Tibial nerve (tissue), 4 donors: ENCODE data around the gene GLIS2. TPM values are rescaled to one million over a fixed set of nuclear protein-coding genes. Genes with fewer than 3 reads are reported as not detected.

Experiments used
- DNase-seq, 2 donors: peaks; one replicate each; pipeline ENCODE4 v3.0.0-alpha.2; 2019; ENCODE audit warnings: low spot score in 2 of 2
- H3K27ac ChIP-seq, 4 donors: fragments of 200-600 bp; sonication (generic) in 3 of 4; one replicate each; pipeline ENCODE4 v1.5.1; 2017 to 2019; ENCODE audit warnings: mild to moderate bottlenecking in 1 of 4
- H3K27me3 ChIP-seq, 2 donors: fragments of 200-600 bp; sonication (generic) in 1 of 2; one replicate each; pipeline versions ENCODE4 v1.5.1 to v1.6.0; 2017 to 2019
- H3K36me3 ChIP-seq, 3 donors: fragments of 200-600 bp; sonication (generic); one replicate each; pipeline ENCODE4 v1.5.1; 2018 to 2019
- H3K4me1 ChIP-seq, 4 donors: fragments of 200-600 bp; sonication (generic) in 3 of 4; one replicate each; pipeline ENCODE4 v1.5.1; 2017 to 2019
- H3K4me3 ChIP-seq, 4 donors: fragments of 200-600 bp; sonication (generic) in 3 of 4; one replicate each; pipeline ENCODE4 v1.5.1; 2017 to 2019; ENCODE audit warnings: mild to moderate bottlenecking in 1 of 4, moderate library complexity in 1 of 4
- H3K9me3 ChIP-seq, 4 donors: fragments of 200-600 bp; sonication (generic) in 3 of 4; one replicate each; pipeline ENCODE4 v1.5.1; 2017 to 2019
- EP300 ChIP-seq, 2 donors: sonication (generic); formaldehyde crosslinking; IDR thresholded peaks; one replicate each; pipeline ENCODE4 v1.6.1; 2017; ENCODE audit warnings: antibody characterized with exemption in 2 of 2, mild to moderate bottlenecking in 1 of 2
- POLR2A ChIP-seq, 2 donors: fragments of 450-650 bp; IDR thresholded peaks; one replicate each; pipeline ENCODE4 v1.6.1; 2017; ENCODE audit warnings: antibody characterized with exemption in 2 of 2, mild to moderate bottlenecking in 2 of 2, moderate library complexity in 2 of 2
- WGBS, 2 donors: methylation state at CpG; one replicate each; pipeline ENCODE4 v1.1.5; 2018; 5-methylcytosine and 5-hydroxymethylcytosine counted together
- total RNA-seq, 4 donors: library from RNA; depleted of rRNA; stranded (reverse); fragments of >200 nt; gene quantifications; one replicate each; pipeline ENCODE4 v1.1.0, GENCODE V29; 2016
- TF ChIP-seq, protein P1 (sequence below), 5 experiments: fragments of 200-600 bp in 3 of 5; fragments of 450-650 bp in 2 of 5; sonication (generic) in 3 of 5; IDR thresholded peaks; one replicate each; pipeline ENCODE4 v1.5.1; 2016 to 2019; ENCODE audit warnings: antibody characterized with exemption in 5 of 5, mild to moderate bottlenecking in 3 of 5, moderate library complexity in 2 of 5

The GLIS2 gene
- total RNA-seq, 4 donors from 2014 or later, result 9.0 to 11.1 (median 10.8) TPM

DNA sequence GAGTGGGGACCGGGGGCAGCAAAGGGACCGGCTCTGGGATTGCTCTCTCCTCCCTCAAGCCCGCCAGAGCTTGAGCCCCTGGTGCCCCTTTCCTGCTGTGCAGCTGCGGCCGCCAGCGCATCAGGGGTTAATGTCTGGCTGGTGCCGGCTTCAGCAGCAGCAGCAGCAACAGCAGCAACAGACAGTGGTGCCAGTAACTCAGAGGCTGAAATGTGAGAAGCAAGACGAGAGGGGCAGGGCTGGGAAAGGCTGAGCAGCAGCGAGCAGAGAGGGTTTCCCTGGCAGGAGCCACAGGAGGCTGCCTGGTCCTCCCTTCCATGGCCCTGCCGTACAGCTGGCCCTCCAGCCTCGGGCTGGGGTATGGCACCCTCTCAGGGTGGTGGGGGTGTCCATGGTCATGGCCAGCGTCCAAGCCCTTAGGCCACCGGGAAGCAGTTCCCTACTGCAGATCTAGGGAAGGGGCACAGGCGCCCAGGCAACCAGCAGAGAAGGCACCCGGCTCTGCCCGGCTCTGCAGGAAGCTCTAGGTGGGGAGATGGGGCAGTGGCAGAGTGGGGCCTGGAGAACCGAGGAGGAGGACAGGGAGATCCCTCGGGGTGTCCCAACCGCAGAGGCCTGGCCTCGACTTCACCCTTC, 21.9 kb upstream of the GLIS2 start:
- TF ChIP-seq, protein P1, sequence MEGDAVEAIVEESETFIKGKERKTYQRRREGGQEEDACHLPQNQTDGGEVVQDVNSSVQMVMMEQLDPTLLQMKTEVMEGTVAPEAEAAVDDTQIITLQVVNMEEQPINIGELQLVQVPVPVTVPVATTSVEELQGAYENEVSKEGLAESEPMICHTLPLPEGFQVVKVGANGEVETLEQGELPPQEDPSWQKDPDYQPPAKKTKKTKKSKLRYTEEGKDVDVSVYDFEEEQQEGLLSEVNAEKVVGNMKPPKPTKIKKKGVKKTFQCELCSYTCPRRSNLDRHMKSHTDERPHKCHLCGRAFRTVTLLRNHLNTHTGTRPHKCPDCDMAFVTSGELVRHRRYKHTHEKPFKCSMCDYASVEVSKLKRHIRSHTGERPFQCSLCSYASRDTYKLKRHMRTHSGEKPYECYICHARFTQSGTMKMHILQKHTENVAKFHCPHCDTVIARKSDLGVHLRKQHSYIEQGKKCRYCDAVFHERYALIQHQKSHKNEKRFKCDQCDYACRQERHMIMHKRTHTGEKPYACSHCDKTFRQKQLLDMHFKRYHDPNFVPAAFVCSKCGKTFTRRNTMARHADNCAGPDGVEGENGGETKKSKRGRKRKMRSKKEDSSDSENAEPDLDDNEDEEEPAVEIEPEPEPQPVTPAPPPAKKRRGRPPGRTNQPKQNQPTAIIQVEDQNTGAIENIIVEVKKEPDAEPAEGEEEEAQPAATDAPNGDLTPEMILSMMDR (IDR thresholded peaks at IDR 0.05), result no peak
- TF ChIP-seq POLR2A (IDR thresholded peaks at IDR 0.05), result no peak
- TF ChIP-seq EP300 (IDR thresholded peaks at IDR 0.05), result no peak
- peak overlapping the region in 2 of 4 donors; percentile 50 to 62 for H3K27ac ChIP-seq
- no peaks in the 10 kb centered on the region for H3K36me3 ChIP-seq
- no peak for DNase-seq
- no peak overlapping the region for H3K4me3 ChIP-seq
- H3K27me3 ChIP-seq, result no peaks in the 10 kb centered on the region
- peaks cover 0 to 43% (median 17%) of the 10 kb centered on the region in 4 donors for H3K4me1 ChIP-seq
- H3K9me3 ChIP-seq, result no peaks in the 10 kb centered on the region
- 10 to 14% methylated on average over 20 of the region's 20 CpGs for WGBS, 2 donors

DNA sequence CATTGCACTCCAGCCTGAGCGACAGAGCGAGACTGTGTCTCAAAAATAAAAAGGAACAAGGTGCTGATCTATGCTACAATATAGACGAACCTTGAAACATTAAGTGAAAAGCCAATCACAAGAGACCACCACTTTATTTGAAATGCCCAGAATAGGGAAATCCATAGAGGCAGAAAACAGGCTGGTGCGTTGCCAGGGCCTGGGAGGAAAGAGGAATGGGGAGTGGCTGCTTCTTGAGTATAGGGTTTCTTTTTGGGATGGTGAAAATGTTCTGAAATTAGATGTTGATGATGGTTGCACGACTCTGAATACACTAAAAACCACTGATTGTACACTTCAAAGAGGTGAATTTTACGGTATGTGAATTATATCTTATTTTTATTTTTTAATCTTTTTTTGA, 20.3 kb upstream of the GLIS2 start:
- no peak for TF ChIP-seq EP300 (IDR thresholded peaks at IDR 0.05)
- TF ChIP-seq POLR2A (IDR thresholded peaks at IDR 0.05), result no peak
- TF ChIP-seq, protein P1 (IDR thresholded peaks at IDR 0.05), result no peak
- Histone ChIP-seq H3K27me3 (no peaks in the 10 kb centered on the region), H3K9me3 (no peaks in the 10 kb centered on the region), H3K4me3 (no peak overlapping the region), H3K4me1 (peaks cover 0 to 44% (median 21%) of the 10 kb centered on the region in 4 donors), H3K27ac (no peak overlapping the region), H3K36me3 (no peaks in the 10 kb centered on the region)
- WGBS, 2 donors, result 76 to 84% methylated on average over 6 of the region's 6 CpGs
- no peak for DNase-seq

DNA sequence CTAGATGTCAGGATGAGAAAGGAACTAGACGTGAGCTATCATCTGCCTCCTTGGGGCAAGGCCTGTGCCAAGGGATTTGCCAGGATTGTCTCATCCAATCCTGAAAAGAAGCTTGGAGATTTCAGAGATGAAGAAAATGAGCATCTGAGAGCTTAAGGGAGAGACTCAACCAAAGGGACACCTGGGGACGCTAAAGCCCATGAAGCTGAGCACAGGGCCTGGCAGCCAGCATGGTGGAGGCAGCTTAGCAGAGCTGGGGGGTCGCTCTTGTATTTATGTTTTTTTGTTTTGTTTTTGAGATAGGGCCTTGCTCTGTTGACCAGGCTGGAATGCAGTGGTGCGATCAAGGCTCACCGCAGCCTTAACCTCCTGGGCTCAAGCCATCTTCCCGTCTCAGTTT, 18.4 kb upstream of the GLIS2 start:
- no peak overlapping the region for H3K4me3 ChIP-seq
- no peaks in the 10 kb centered on the region for H3K36me3 ChIP-seq
- H3K4me1 ChIP-seq, result peaks cover 0 to 37% (median 21%) of the 10 kb centered on the region in 4 donors
- DNase-seq, result no peak
- TF ChIP-seq, protein P1 (IDR thresholded peaks at IDR 0.05), result no peak
- no peak for TF ChIP-seq EP300 (IDR thresholded peaks at IDR 0.05)
- no peak for TF ChIP-seq POLR2A (IDR thresholded peaks at IDR 0.05)
- no peaks in the 10 kb centered on the region for H3K27me3 ChIP-seq
- H3K9me3 ChIP-seq, result no peaks in the 10 kb centered on the region
- 87 to 88% methylated on average over 6 of the region's 6 CpGs for WGBS, 2 donors
- H3K27ac ChIP-seq, result no peak overlapping the region

DNA sequence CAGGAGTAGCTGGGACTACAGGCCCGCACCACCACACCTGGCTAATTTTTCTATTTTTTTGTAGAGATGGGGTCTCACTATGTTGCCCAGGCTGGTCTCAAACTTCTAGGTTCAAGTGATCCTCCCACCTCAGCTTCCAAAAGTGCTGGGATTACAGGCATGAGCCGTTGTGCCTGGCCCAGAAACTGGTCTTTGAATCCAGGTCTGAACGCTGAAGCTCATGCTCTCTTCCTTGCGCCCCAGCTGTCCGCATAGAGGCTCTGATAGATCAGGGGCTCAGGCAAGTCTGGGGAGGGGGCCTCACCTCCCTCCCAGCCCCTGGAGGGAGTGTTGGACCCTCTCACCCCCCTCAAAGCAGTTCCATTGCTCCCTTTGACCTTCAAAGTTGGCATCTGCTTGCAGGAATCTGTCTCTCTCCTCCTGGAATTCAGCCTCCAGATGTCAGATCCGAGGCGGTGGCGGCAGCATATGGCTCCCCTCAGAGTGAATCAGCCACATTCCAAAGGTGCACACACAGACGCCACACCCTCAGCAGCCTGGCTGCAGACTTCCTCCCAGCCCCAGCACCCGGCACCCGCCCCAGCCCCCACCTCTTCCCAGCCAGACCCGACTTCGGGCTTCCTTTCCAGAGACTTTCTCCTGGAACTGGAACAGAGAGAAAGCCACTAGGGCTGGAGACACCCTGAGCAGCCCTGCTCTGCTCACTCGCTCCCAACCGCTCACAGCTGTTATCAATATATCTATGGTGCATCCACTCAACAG, 16.9 kb upstream of the GLIS2 start:
- Histone ChIP-seq H3K27me3 (no peaks in the 10 kb centered on the region), H3K4me3 (no peak overlapping the region), H3K36me3 (no peaks in the 10 kb centered on the region), H3K27ac (peak overlapping the region in 3 of 4 donors; percentile 27 to 59 (median 44)), H3K9me3 (no peaks in the 10 kb centered on the region), H3K4me1 (peaks cover 0 to 24% (median 14%) of the 10 kb centered on the region in 4 donors)
- no peak for DNase-seq
- TF ChIP-seq EP300 (IDR thresholded peaks at IDR 0.05) (no peak), POLR2A (IDR thresholded peaks at IDR 0.05) (no peak)
- TF ChIP-seq, protein P1 (IDR thresholded peaks at IDR 0.05), result no peak
- 36 to 47% methylated on average over 14 to 15 of the region's 15 CpGs for WGBS, 2 donors

DNA sequence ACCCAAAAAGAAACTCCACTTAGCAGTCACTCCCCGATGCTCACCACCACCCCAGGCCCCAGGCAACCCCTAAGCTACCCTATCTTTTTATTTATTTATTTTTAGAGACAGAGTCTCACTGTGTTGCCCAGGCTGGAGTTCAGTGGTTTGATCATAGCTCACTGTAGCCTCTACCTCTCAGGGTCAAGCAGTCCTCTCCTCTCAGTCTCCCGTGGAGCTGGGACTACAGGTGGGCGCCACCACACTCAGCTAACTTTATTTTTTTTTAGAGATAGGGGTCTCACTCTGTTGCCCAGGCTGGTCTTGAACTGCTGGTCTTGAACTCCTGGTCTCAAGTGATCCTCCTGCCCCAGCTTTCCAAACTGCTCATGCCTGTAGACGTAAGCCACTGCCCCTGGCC, 14.7 kb upstream of the GLIS2 start:
- no peak for TF ChIP-seq EP300 (IDR thresholded peaks at IDR 0.05)
- TF ChIP-seq, protein P1 (IDR thresholded peaks at IDR 0.05), result no peak
- TF ChIP-seq POLR2A (IDR thresholded peaks at IDR 0.05), result no peak
- no peak overlapping the region for H3K27ac ChIP-seq
- H3K4me3 ChIP-seq, result no peak overlapping the region
- H3K9me3 ChIP-seq, result no peaks in the 10 kb centered on the region
- H3K27me3 ChIP-seq, result no peaks in the 10 kb centered on the region
- DNase-seq, result no peak
- 95 to 100% methylated on average over 4 of the region's 4 CpGs for WGBS, 2 donors
- H3K36me3 ChIP-seq, result no peaks in the 10 kb centered on the region
- peaks cover 0 to 16% (median 9%) of the 10 kb centered on the region in 4 donors for H3K4me1 ChIP-seq
